Tibial nerve (tissue), 4 donors: ENCODE data around the gene TSC22D1. TPM values are rescaled to one million over a fixed set of nuclear protein-coding genes. Genes with fewer than 3 reads are reported as not detected.

ENCODE experiments used
- DNase-seq, 2 donors: peaks; one replicate each; pipeline ENCODE4 v3.0.0-alpha.2; 2019; ENCODE audit warnings: low spot score in 2 of 2
- H3K27ac ChIP-seq, 4 donors: fragments of 200-600 bp; sonication (generic) in 3 of 4; one replicate each; pipeline ENCODE4 v1.5.1; 2017 to 2019; ENCODE audit warnings: mild to moderate bottlenecking in 1 of 4
- H3K27me3 ChIP-seq, 2 donors: fragments of 200-600 bp; sonication (generic) in 1 of 2; one replicate each; pipeline versions ENCODE4 v1.5.1 to v1.6.0; 2017 to 2019
- H3K36me3 ChIP-seq, 3 donors: fragments of 200-600 bp; sonication (generic); one replicate each; pipeline ENCODE4 v1.5.1; 2018 to 2019
- H3K4me1 ChIP-seq, 4 donors: fragments of 200-600 bp; sonication (generic) in 3 of 4; one replicate each; pipeline ENCODE4 v1.5.1; 2017 to 2019
- H3K4me3 ChIP-seq, 4 donors: fragments of 200-600 bp; sonication (generic) in 3 of 4; one replicate each; pipeline ENCODE4 v1.5.1; 2017 to 2019; ENCODE audit warnings: mild to moderate bottlenecking in 1 of 4, moderate library complexity in 1 of 4
- H3K9me3 ChIP-seq, 4 donors: fragments of 200-600 bp; sonication (generic) in 3 of 4; one replicate each; pipeline ENCODE4 v1.5.1; 2017 to 2019
- EP300 ChIP-seq, 2 donors: sonication (generic); formaldehyde crosslinking; IDR thresholded peaks; one replicate each; pipeline ENCODE4 v1.6.1; 2017; ENCODE audit warnings: antibody characterized with exemption in 2 of 2, mild to moderate bottlenecking in 1 of 2
- POLR2A ChIP-seq, 2 donors: fragments of 450-650 bp; IDR thresholded peaks; one replicate each; pipeline ENCODE4 v1.6.1; 2017; ENCODE audit warnings: antibody characterized with exemption in 2 of 2, mild to moderate bottlenecking in 2 of 2, moderate library complexity in 2 of 2
- WGBS, 2 donors: methylation state at CpG; one replicate each; pipeline ENCODE4 v1.1.5; 2018; 5-methylcytosine and 5-hydroxymethylcytosine counted together
- total RNA-seq, 4 donors: library from RNA; depleted of rRNA; stranded (reverse); fragments of >200 nt; gene quantifications; one replicate each; pipeline ENCODE4 v1.1.0, GENCODE V29; 2016
- TF ChIP-seq, protein P1 (sequence below), 5 experiments: fragments of 200-600 bp in 3 of 5; fragments of 450-650 bp in 2 of 5; sonication (generic) in 3 of 5; IDR thresholded peaks; one replicate each; pipeline ENCODE4 v1.5.1; 2016 to 2019; ENCODE audit warnings: antibody characterized with exemption in 5 of 5, mild to moderate bottlenecking in 3 of 5, moderate library complexity in 2 of 5

The TSC22D1 gene
- total RNA-seq, 4 donors from 2014 or later = 203 to 334 (median 213) TPM

DNA sequence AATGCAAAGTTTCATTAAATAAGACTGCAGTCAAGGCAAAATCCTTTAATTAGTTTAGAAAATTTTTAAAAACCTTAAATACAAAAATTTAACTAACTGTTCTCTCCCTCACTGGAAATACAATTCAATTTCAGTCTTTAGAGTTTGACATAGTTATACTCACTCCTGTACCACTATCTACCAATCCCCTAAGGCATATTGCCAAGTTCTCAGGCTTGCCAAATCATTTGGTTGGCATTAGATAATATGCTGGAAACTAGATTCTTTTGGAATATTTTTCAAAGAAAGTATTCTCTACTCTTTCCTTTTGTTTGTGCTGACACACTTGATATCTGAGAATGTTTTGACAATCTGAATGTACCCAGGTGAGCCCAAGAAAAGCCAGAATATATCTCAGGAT lies 77.2 kb downstream of the TSC22D1 start:
- H3K4me1 ChIP-seq = no peaks in the 10 kb centered on the region
- H3K36me3 ChIP-seq = no peaks in the 10 kb centered on the region
- no peak for DNase-seq

DNA sequence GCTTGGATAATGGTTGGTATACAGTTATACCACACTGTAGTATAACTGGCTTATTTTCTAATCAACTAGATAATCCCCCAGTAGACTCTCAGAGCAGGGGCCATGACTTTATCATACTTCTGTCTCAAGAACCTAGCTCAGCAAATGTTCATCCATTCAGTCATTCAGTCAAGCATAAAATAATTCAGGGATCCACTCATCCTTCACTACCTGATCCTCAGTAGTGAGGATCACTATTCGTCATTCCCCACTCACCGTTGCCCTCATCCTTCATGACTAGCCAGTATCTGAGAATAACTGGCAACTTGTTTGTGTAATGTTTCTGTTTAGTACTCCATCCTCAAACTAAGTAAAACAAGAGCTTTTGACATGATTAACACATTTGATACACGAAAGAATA lies 77.6 kb downstream of the TSC22D1 start:
- no peak for DNase-seq
- no peak overlapping the region for H3K27ac ChIP-seq
- H3K9me3 ChIP-seq = no peaks in the 10 kb centered on the region
- H3K36me3 ChIP-seq = no peaks in the 10 kb centered on the region
- H3K4me1 ChIP-seq = peaks cover 0 to 4% (median 0%) of the 10 kb centered on the region in 4 donors
- H3K4me3 ChIP-seq = no peak overlapping the region
- 93 to 96% methylated on average over 3 of the region's 3 CpGs for WGBS, 2 donors
- TF ChIP-seq POLR2A (IDR thresholded peaks at IDR 0.05) = no peak
- TF ChIP-seq, protein P1, sequence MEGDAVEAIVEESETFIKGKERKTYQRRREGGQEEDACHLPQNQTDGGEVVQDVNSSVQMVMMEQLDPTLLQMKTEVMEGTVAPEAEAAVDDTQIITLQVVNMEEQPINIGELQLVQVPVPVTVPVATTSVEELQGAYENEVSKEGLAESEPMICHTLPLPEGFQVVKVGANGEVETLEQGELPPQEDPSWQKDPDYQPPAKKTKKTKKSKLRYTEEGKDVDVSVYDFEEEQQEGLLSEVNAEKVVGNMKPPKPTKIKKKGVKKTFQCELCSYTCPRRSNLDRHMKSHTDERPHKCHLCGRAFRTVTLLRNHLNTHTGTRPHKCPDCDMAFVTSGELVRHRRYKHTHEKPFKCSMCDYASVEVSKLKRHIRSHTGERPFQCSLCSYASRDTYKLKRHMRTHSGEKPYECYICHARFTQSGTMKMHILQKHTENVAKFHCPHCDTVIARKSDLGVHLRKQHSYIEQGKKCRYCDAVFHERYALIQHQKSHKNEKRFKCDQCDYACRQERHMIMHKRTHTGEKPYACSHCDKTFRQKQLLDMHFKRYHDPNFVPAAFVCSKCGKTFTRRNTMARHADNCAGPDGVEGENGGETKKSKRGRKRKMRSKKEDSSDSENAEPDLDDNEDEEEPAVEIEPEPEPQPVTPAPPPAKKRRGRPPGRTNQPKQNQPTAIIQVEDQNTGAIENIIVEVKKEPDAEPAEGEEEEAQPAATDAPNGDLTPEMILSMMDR (IDR thresholded peaks at IDR 0.05) = no peak
- no peak for TF ChIP-seq EP300 (IDR thresholded peaks at IDR 0.05)
- no peaks in the 10 kb centered on the region for H3K27me3 ChIP-seq

More for the DNA sequence above, 77.2 kb downstream of the TSC22D1 start:
- no peak overlapping the region for H3K27ac ChIP-seq
- H3K4me3 ChIP-seq = no peak overlapping the region
- no peaks in the 10 kb centered on the region for H3K9me3 ChIP-seq
- TF ChIP-seq, protein P1 (IDR thresholded peaks at IDR 0.05) = no peak
- no peak for TF ChIP-seq POLR2A (IDR thresholded peaks at IDR 0.05)
- TF ChIP-seq EP300 (IDR thresholded peaks at IDR 0.05) = no peak
- H3K27me3 ChIP-seq = no peaks in the 10 kb centered on the region

DNA sequence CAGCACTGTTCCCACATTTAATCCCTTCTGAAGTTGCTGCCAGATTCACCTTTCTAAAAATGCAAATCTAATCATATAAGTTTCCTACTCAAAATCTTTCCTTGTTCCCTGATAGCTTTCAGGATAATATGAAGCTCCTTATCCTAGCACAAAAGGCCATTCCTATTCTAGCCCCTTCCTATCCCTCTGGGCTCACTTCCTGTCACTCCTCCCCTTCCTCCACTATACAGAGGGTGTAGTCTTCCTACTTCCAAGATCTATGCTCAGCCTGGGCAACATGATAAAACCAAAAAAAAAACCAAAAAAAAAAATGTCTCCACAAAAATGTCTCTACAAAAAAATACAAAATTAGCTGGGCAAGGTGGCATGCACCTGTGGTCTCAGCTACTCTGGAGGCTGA lies 78.3 kb downstream of the TSC22D1 start:
- Histone ChIP-seq H3K9me3 (no peaks in the 10 kb centered on the region), H3K27ac (no peak overlapping the region), H3K4me1 (peaks cover 0 to 11% (median 0%) of the 10 kb centered on the region in 4 donors), H3K36me3 (no peaks in the 10 kb centered on the region), H3K4me3 (no peak overlapping the region), H3K27me3 (no peaks in the 10 kb centered on the region)
- no peak for DNase-seq
- TF ChIP-seq POLR2A (IDR thresholded peaks at IDR 0.05) (no peak), EP300 (IDR thresholded peaks at IDR 0.05) (no peak)

GRCh38 chr13:44493213-44493812 lies 82.8 kb downstream of the TSC22D1 start:
- Histone ChIP-seq H3K4me3 (no peak overlapping the region), H3K36me3 (peaks cover 0 to 8% (median 0%) of the 10 kb centered on the region in 3 donors), H3K27ac (peak overlapping the region in 1 of 4 donors; percentile 14), H3K4me1 (peaks cover 0 to 14% (median 0%) of the 10 kb centered on the region in 4 donors), H3K9me3 (no peaks in the 10 kb centered on the region), H3K27me3 (no peaks in the 10 kb centered on the region)
- no peak for DNase-seq
- TF ChIP-seq EP300 (IDR thresholded peaks at IDR 0.05) = no peak
- 65 to 67% methylated on average over 3 of the region's 3 CpGs for WGBS, 2 donors

GRCh38 chr13:44489751-44490150 lies 86.4 kb downstream of the TSC22D1 start:
- H3K36me3 ChIP-seq = peaks cover 0 to 8% (median 0%) of the 10 kb centered on the region in 3 donors
- WGBS, 2 donors = 92 to 93% methylated on average over 1 of the region's 1 CpG
- H3K4me3 ChIP-seq = no peak overlapping the region
- peaks cover 0 to 14% (median 0%) of the 10 kb centered on the region in 4 donors for H3K4me1 ChIP-seq
- no peak for TF ChIP-seq EP300 (IDR thresholded peaks at IDR 0.05)
- no peak for TF ChIP-seq POLR2A (IDR thresholded peaks at IDR 0.05)
- H3K27ac ChIP-seq = no peak overlapping the region
- no peaks in the 10 kb centered on the region for H3K9me3 ChIP-seq
- H3K27me3 ChIP-seq = no peaks in the 10 kb centered on the region
- DNase-seq = no peak

DNA sequence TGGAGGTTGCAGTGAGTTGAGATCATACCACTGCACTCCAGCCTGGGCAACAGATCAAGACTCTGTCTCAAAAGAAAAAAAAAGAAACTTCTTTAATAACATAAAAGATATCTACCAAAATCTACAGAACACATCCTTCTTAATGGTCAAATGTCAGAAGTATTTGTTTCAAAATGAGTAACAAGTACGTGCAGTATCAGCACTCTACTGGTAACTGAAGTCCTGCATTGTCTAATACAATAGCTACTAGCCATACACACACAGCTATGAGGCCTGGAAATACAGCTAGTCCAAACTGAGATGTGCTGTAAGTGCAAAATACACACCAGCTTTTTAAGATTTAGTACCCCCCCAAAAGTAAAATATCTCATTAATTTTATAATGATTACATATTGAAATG lies 88.1 kb downstream of the TSC22D1 start:
- no peaks in the 10 kb centered on the region for H3K27me3 ChIP-seq
- no peak overlapping the region for H3K27ac ChIP-seq
- no peak for DNase-seq
- H3K9me3 ChIP-seq = no peaks in the 10 kb centered on the region
- WGBS, 2 donors = 77 to 85% methylated on average over 1 of the region's 1 CpG
- H3K4me3 ChIP-seq = no peak overlapping the region
- TF ChIP-seq, protein P1 (IDR thresholded peaks at IDR 0.05) = no peak
- peaks cover 0 to 14% (median 2%) of the 10 kb centered on the region in 4 donors for H3K4me1 ChIP-seq
- H3K36me3 ChIP-seq = peaks cover 0 to 8% (median 0%) of the 10 kb centered on the region in 3 donors
